ENCODE data around the gene RFX5.
"Not testable (repeated sequence)": the region's sequence is repeated elsewhere in the genome, so short reads cannot be mapped to it uniquely, and the experiment has no call there.

The RFX5 gene

DNA sequence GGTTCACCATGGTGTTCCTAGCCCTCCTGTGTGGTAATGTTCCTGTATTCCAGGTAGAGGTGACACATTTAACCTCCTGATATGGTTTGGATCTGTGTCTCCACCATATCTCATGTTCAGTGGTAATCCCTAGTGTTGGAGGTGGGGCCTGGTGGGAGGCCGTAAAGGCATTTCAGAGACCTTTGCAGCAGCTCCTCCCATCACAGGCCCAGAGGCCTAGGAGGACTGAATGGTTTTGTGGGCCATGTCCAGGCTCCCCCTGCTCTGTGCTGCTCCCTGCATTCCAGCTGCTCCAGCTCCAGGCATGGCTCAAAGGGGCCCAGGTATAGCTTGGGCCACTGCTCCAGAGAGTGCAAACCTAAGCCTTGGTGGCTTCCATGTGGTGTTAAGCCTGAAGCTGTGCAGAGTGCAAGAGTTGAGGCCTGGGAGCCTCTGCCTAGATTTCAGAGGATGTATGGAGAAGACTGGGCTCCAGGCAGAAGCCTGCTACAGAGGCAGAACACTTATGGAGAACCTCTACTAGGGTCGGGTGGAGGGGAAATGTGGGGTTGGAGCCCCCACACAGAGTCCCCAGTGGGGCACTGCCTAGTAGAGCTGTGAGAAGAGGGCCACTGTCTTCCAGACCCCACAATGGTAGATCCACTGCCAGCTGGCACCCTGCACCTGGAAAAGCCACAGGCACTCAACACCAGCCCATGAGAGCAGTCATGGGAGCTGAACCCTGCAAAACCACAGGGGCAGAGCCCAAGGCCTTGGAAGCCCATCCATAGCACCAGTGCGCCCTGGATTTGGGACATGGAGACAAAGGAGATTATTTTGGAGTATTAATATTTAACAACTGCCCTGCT is 15.5 kb upstream of the RFX5 start:
- no peak for DNase-seq (ENCODE audit: low spot score)

GRCh38 chr1:151361883-151362282 is 14.8 kb upstream of the RFX5 start:
- no peak for DNase-seq (ENCODE audit: low spot score)

- no peak for DNase-seq (ENCODE audit: low spot score)
These were observed 9.6 kb upstream of the RFX5 start for GRCh38 chr1:151356696-151357095.

GRCh38 chr1:151352021-151352718 is 5.1 kb upstream of the RFX5 start:
- DNase-seq (ENCODE audit: low spot score) = no peak

DNA sequence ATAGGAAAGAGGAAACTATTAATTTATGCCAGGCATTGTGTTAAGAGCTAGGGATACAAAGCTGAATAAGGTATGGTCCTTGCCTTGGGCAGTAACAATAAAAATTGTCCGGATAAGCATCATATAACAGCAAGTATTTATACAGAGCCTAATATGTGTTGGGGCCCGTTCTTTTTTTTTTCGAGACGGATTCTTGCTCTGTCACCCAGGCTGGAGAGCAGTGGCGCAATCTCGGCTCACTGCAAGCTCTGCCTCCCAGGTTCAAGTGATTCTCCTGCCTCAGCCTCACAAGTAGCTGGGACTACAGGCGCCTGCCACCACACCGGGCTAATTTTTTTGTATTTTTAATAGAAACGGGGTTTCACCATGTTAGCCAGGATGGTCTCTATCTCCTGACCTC is 3.3 kb upstream of the RFX5 start:
- DNase-seq (ENCODE audit: low spot score) = not testable (repeated sequence)

GRCh38 chr1:151347523-151348246 is 633 bp upstream of the RFX5 start:
- no peak for DNase-seq (ENCODE audit: low spot score)

DNA sequence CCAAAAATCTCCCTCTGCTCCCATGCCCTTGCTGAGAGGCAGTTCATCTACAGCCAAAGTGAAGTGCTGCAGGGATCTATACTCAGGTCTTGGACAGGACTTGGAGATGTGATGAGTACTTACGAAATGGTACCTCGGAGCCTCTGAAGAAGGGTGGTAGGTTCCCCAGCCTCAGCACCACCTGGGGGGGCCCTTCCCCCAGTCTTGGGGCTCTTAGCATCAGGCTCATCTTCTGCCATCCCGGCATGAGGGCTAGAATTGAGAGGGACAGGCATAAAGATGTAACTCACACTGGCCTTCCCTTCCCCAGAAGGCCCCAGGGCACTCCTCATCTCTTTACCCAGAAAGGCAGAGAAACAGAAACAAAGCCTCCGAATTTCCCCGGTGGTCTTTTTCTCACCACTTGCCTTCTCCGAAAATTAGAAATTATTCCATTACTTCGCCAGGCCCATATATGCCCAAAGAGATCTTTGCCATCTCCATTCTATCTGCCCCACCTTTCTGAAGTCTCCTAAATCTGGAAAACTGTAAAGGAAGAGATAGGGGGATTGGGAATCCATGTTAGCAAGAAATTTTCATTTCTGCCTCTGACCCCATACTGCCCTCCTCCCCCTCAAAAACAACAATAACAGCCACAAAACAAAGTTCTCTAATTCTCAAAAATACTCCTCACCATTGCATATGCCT is 827 bp downstream of the RFX5 start:
- DNase-seq (ENCODE audit: low spot score) = no peak

DNA sequence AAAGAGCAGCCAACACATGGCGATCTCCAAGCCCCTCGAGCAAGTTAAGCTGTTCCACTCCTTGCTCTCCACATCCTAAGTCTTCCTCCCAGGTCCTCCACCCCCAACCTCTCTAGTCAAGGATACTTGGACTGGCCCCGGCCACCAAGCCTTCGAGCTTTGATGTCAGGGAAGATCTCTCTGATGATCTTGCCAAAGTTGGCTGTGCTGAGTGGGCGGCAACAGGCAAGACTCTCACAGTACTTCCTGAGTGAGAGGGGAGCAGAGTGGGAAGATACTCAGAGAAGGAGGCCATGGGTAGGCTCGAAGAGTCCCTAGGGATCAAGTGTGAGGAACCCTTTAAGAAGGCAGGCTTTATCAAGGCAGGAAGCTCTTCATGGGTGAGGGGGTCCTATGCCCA is 2.8 kb downstream of the RFX5 start:
- no peak for DNase-seq (ENCODE audit: low spot score)

DNA sequence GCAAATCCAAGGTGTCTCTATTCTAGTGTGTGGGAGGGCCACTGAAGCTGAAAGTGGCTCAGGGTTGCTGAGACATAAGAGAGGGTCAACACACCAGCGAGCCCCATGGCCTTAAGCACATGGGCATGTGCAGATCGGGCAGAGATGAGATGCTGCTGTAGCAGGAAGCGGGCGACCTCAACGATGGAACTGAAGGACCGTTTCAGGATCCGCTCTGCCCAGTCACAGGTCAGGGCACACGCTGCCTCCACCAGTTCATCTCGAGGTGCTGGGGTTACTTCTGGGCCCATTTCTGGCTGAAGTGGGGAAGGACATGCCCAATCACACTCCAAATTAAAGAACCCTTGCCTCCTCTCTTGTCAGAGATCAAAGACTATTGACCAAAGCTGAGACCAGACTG is 3.5 kb downstream of the RFX5 start:
- no peak for DNase-seq (ENCODE audit: low spot score)

- DNase-seq (ENCODE audit: low spot score) = no peak
These were observed 4.5 kb downstream of the RFX5 start for GRCh38 chr1:151342569-151342968.

GRCh38 chr1:151342021-151342420 is 5.0 kb downstream of the RFX5 start:
- no peak for DNase-seq (ENCODE audit: low spot score)

GRCh38 chr1:151340870-151341754 is 5.9 kb downstream of the RFX5 start:
- DNase-seq (ENCODE audit: low spot score) = peak; percentile 83

DNA sequence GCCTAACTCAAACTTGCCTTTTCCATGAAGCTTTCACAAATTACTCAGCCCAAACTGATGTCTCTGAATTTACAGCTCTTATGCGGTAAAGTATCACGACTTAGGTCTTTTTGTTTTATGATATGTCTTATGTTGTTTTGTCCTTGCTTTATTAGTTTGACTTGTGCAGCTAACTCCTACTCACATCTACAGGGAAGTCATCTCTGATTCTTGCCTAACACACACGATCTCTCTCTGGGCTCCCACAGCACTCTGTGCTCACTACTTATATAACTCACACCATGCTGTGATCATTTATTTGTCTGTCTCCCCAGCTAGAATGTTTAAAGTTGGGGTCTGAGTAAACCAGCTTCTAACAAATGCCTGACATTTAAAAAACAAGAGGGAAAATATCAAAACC is 10.5 kb downstream of the RFX5 start:
- no peak for DNase-seq (ENCODE audit: low spot score)

- no peak for DNase-seq (ENCODE audit: low spot score)
These were observed 12.2 kb downstream of the RFX5 start for GRCh38 chr1:151334822-151335221.

GRCh38 chr1:151327903-151328674 is 19.0 kb downstream of the RFX5 start:
- DNase-seq (ENCODE audit: low spot score) = no peak

- DNase-seq (ENCODE audit: low spot score) = peak; percentile 98
These were observed 19.7 kb downstream of the RFX5 start, which contains the start of gene PI4KB for GRCh38 chr1:151327223-151327902. Gene PI4KB, minus strand, starts transcription at chr1:151327416. Its CDS starts 10,935 bp downstream, at chr1:151316481.

GRCh38 chr1:151326619-151327222 is 20.3 kb downstream of the RFX5 start:
- peak; percentile 64 for DNase-seq (ENCODE audit: low spot score)

DNA sequence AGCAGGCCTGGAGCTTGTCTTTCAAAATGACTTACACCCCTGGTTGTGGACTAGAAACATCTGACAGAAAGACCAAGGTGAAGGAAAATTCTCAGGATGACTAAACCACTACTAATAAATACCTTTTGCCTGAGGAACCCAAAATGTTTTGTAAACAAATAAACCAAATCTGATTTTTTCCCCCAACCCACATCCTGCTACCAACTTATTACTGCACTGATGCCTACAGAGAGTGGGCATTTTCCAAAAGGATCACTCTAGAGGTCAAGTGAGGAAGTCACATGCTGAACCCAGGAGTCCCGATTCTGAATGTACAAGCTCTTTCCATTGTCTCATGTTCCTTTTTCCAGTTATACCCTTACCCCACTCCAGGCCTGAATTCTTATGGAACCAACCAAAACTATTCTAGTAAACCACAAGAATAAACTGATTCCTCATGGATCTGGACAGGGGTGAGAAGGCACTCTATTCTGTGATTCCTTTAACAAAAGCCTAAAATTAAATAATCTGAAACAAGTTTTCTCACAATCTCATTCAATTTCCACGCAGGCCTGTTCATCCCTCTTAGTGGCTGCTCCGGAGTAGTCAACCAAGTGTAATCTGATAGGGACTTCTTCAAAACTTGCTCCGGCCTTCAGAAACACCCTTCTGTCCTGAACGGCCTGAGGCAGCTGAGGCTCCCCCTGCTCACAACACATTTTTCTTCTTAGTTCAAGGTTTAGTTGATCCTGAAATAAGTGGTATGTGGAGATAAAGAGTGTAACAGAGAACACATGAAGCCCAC is 21.2 kb downstream of the RFX5 start:
- DNase-seq (ENCODE audit: low spot score) = no peak

Data from putamen (tissue), 1 donor.